Measurements from ENCODE around the gene PDLIM5.
"Not testable (repeated sequence)": the region's sequence is repeated elsewhere in the genome, so short reads cannot be mapped to it uniquely, and the experiment has no call there.

Gene PDLIM5

GRCh38 chr4:94649381-94650133 lies 197.8 kb downstream of the PDLIM5 start:
- DNase-seq (ENCODE audit: low read depth, low spot score), result no peak

- DNase-seq (ENCODE audit: low read depth, low spot score), result no peak
Measured at GRCh38 chr4:94650134-94650495, 198.4 kb downstream of the PDLIM5 start.

GRCh38 chr4:94650690-94651089 lies 198.9 kb downstream of the PDLIM5 start:
- no peak for DNase-seq (ENCODE audit: low read depth, low spot score)

- no peak for DNase-seq (ENCODE audit: low read depth, low spot score)
Measured at GRCh38 chr4:94653095-94653649, 201.4 kb downstream of the PDLIM5 start.

GRCh38 chr4:94653984-94654609 lies 202.4 kb downstream of the PDLIM5 start:
- DNase-seq (ENCODE audit: low read depth, low spot score), result no peak

GRCh38 chr4:94654714-94655113 lies 203.0 kb downstream of the PDLIM5 start:
- DNase-seq (ENCODE audit: low read depth, low spot score), result no peak

GRCh38 chr4:94660614-94661013 lies 208.9 kb downstream of the PDLIM5 start:
- no peak for DNase-seq (ENCODE audit: low read depth, low spot score)

GRCh38 chr4:94665021-94665420 lies 213.3 kb downstream of the PDLIM5 start:
- DNase-seq (ENCODE audit: low read depth, low spot score), result not testable (repeated sequence)

GRCh38 chr4:94665500-94666404 lies 214.0 kb downstream of the PDLIM5 start:
- no peak for DNase-seq (ENCODE audit: low read depth, low spot score)

GRCh38 chr4:94668724-94669123 lies 217.0 kb downstream of the PDLIM5 start:
- no peak for DNase-seq (ENCODE audit: low read depth, low spot score)

GRCh38 chr4:94669672-94670664 lies 218.2 kb downstream of the PDLIM5 start:
- peak; percentile 20 for DNase-seq (ENCODE audit: low read depth, low spot score)

- no peak for DNase-seq (ENCODE audit: low read depth, low spot score)
Measured at GRCh38 chr4:94671113-94671512, 219.4 kb downstream of the PDLIM5 start.

- no peak for DNase-seq (ENCODE audit: low read depth, low spot score)
Measured at GRCh38 chr4:94673961-94674360, 222.2 kb downstream of the PDLIM5 start.

GRCh38 chr4:94676970-94677369 lies 225.2 kb downstream of the PDLIM5 start:
- no peak for DNase-seq (ENCODE audit: low read depth, low spot score)

GRCh38 chr4:94678896-94679295 lies 227.2 kb downstream of the PDLIM5 start:
- no peak for DNase-seq (ENCODE audit: low read depth, low spot score)

GRCh38 chr4:94680176-94680862 lies 228.6 kb downstream of the PDLIM5 start:
- DNase-seq (ENCODE audit: low read depth, low spot score), result no peak

GRCh38 chr4:94686086-94686485 lies 234.3 kb downstream of the PDLIM5 start:
- DNase-seq (ENCODE audit: low read depth, low spot score), result no peak

GRCh38 chr4:94689155-94689860 lies 237.6 kb downstream of the PDLIM5 start:
- no peak for DNase-seq (ENCODE audit: low read depth, low spot score)

- no peak for DNase-seq (ENCODE audit: low read depth, low spot score)
Measured at GRCh38 chr4:94690851-94691254, 239.1 kb downstream of the PDLIM5 start.

GRCh38 chr4:94691552-94691951 lies 239.8 kb downstream of the PDLIM5 start:
- DNase-seq (ENCODE audit: low read depth, low spot score), result no peak
